Neural progenitor cell (in vitro differentiated cells): ENCODE data around the gene ITGA3. TPM values are rescaled to one million over a fixed set of nuclear protein-coding genes. Genes with fewer than 3 reads are reported as not detected.

Source experiments
- DNase-seq: peaks from one replicate; pipeline ENCODE4 v3.0.0-alpha.2; 2016; ENCODE audit warnings: low spot score
- H2AFZ ChIP-seq: fragments of 200-600 bp; sonication (generic); replicated peaks from 2 replicates; pipeline ENCODE4 v1.6.1; 2016; ENCODE audit warnings: antibody characterized with exemption
- H3F3A ChIP-seq: fragments of 200-600 bp; sonication (generic); 2 replicates; pipeline ENCODE4 v1.6.1; 2016; ENCODE audit warnings: antibody characterized with exemption, low read depth
- H3K27ac ChIP-seq: fragments of 200-600 bp; sonication (generic); 2 replicates; pipeline ENCODE4 v1.5.1; 2016; ENCODE audit warnings: mild to moderate bottlenecking
- H3K27me3 ChIP-seq: fragments of 200-600 bp; sonication (generic); 2 replicates; pipeline ENCODE4 v1.6.1; 2016; ENCODE audit warnings: mild to moderate bottlenecking, moderate library complexity
- H3K36me3 ChIP-seq: fragments of 200-600 bp; sonication (generic); 2 replicates; pipeline ENCODE4 v1.5.1; 2016
- H3K4me1 ChIP-seq: fragments of 200-600 bp; sonication (generic); 2 replicates; pipeline ENCODE4 v1.6.1; 2016; ENCODE audit warnings: mixed run types
- H3K4me2 ChIP-seq: fragments of 200-600 bp; sonication (generic); 2 replicates; pipeline ENCODE4 v1.6.1; 2016
- H3K4me3 ChIP-seq: fragments of 200-600 bp; sonication (generic); 2 replicates; pipeline ENCODE4 v1.5.1; 2016
- H3K79me2 ChIP-seq: fragments of 200-600 bp; sonication (generic); 2 replicates; pipeline ENCODE4 v1.6.1; 2016; ENCODE audit warnings: low read depth
- H3K9ac ChIP-seq: fragments of 200-600 bp; sonication (generic); 2 replicates; pipeline ENCODE4 v1.6.1; 2016
- H3K9me3 ChIP-seq: fragments of 200-600 bp; sonication (generic); 2 replicates; pipeline ENCODE4 v1.5.1; 2016; ENCODE audit warnings: low read depth
- H4K20me1 ChIP-seq: fragments of 200-600 bp; sonication (generic); 2 replicates; pipeline ENCODE4 v1.6.1; 2016; ENCODE audit warnings: low read depth
- H3K27ac Mint-ChIP-seq: 3 replicates; pipeline ENCODE4 v1.8.0; 2021; ENCODE audit warnings: mixed read lengths
- H3K27me3 Mint-ChIP-seq: 2 replicates; pipeline ENCODE4 v1.8.0; 2022; ENCODE audit warnings: low read depth, mild to moderate bottlenecking, inconsistent platforms, moderate library complexity, mixed read lengths; ENCODE audit not compliant: insufficient read depth
- H3K36me3 Mint-ChIP-seq: 3 replicates; pipeline ENCODE4 v1.8.0; 2021; ENCODE audit warnings: mixed read lengths
- H3K4me1 Mint-ChIP-seq: 3 replicates; pipeline ENCODE4 v1.8.0; 2021; ENCODE audit warnings: mixed read lengths
- H3K4me3 Mint-ChIP-seq: 3 replicates; pipeline ENCODE4 v1.8.0; 2021; ENCODE audit warnings: mild to moderate bottlenecking, moderate library complexity, mixed read lengths
- H3K9me3 Mint-ChIP-seq: 3 replicates; pipeline ENCODE4 v1.8.0; 2020; ENCODE audit warnings: mixed read lengths
- CTCF ChIP-seq: fragments of 200-600 bp; sonication (generic); IDR thresholded peaks from 2 replicates; pipeline ENCODE4 v1.5.1; 2017; ENCODE audit warnings: antibody characterized with exemption, mild to moderate bottlenecking
- EZH2 ChIP-seq: fragments of 200-600 bp; sonication (generic); IDR thresholded peaks from 2 replicates; pipeline ENCODE4 v1.6.1; 2017; ENCODE audit warnings: antibody characterized with exemption, mild to moderate bottlenecking, moderate library complexity
- EZH2phosphoT487 ChIP-seq: fragments of 200-600 bp; sonication (generic); IDR thresholded peaks from 2 replicates; pipeline ENCODE4 v1.6.1; 2017; ENCODE audit warnings: antibody characterized with exemption
- total RNA-seq: library from RNA; depleted of rRNA; stranded (reverse); fragments of >200 nt; gene quantifications from 2 replicates; pipeline ENCODE4 v1.2.3, GENCODE V29; 2015; ENCODE audit warnings: low replicate concordance

ITGA3 gene
- total RNA-seq, 1 donor from 2014 or later, result 7.7 TPM

- Histone ChIP-seq H3K36me3 (no peaks in the 10 kb centered on the region), H3K4me1 (peaks cover 9% of the 10 kb centered on the region), H3F3A (peaks cover 30% of the 10 kb centered on the region), H3K27me3 (peaks cover 45% of the 10 kb centered on the region), H3K4me3 (no peak overlapping the region), H3K9ac (no peak overlapping the region), H3K9me3 (no peaks in the 10 kb centered on the region), H3K4me2 (no peak overlapping the region), H3K27ac (no peak overlapping the region), H2AFZ (no peak overlapping the region), H4K20me1 (peaks cover 4% of the 10 kb centered on the region), H3K79me2 (no peaks in the 10 kb centered on the region)
- H3K36me3 Mint-ChIP-seq, result no peaks in the 10 kb centered on the region
- H3K27ac Mint-ChIP-seq, result no peak overlapping the region
- no peaks in the 10 kb centered on the region for H3K9me3 Mint-ChIP-seq
- H3K4me1 Mint-ChIP-seq, result peaks cover 41% of the 10 kb centered on the region
- H3K27me3 Mint-ChIP-seq, result peaks cover 34% of the 10 kb centered on the region
- no peak overlapping the region for H3K4me3 Mint-ChIP-seq
- TF ChIP-seq CTCF, result no peak
- TF ChIP-seq EZH2, result no peak
- TF ChIP-seq EZH2phosphoT487, result no peak
- no peak for DNase-seq
Observed at GRCh38 chr17:50053654-50053960, 2.3 kb upstream of the ITGA3 start.

GRCh38 chr17:50055055-50055425, 870 bp upstream of the ITGA3 start:
- no peak for TF ChIP-seq EZH2phosphoT487
- no peak for TF ChIP-seq EZH2
- no peak for TF ChIP-seq CTCF
- Mint-ChIP-seq H3K27ac (no peak overlapping the region), H3K36me3 (no peaks in the 10 kb centered on the region), H3K4me1 (peaks cover 40% of the 10 kb centered on the region), H3K27me3 (peaks cover 28% of the 10 kb centered on the region), H3K4me3 (peak overlapping the region; percentile 91), H3K9me3 (no peaks in the 10 kb centered on the region)
- Histone ChIP-seq H3K4me3 (peak overlapping the region; percentile 82), H3K9ac (no peak overlapping the region), H3K4me1 (peaks cover 9% of the 10 kb centered on the region), H3K27me3 (peaks cover 50% of the 10 kb centered on the region), H3F3A (peaks cover 30% of the 10 kb centered on the region), H3K36me3 (no peaks in the 10 kb centered on the region), H3K79me2 (no peaks in the 10 kb centered on the region), H3K4me2 (peak overlapping the region; percentile 96), H3K27ac (no peak overlapping the region), H2AFZ (peak overlapping the region; percentile 86), H4K20me1 (peaks cover 4% of the 10 kb centered on the region), H3K9me3 (no peaks in the 10 kb centered on the region)
- DNase-seq, result peak; percentile 26

GRCh38 chr17:50056217-50056960, 479 bp downstream of the ITGA3 start:
- no peaks in the 10 kb centered on the region for H3K36me3 ChIP-seq
- peaks cover 28% of the 10 kb centered on the region for H3K27me3 Mint-ChIP-seq
- no peak overlapping the region for H3K27ac Mint-ChIP-seq
- TF ChIP-seq EZH2, result peak; percentile 68
- peak; percentile 58 for TF ChIP-seq CTCF
- TF ChIP-seq EZH2phosphoT487, result no peak
- H3K4me3 Mint-ChIP-seq, result peak overlapping the region; percentile 91
- peaks cover 32% of the 10 kb centered on the region for H3K4me1 Mint-ChIP-seq
- H3K4me2 ChIP-seq, result peak overlapping the region; percentile 96
- DNase-seq, result peak; percentile 93
- H4K20me1 ChIP-seq, result peaks cover 4% of the 10 kb centered on the region
- H3K27ac ChIP-seq, result no peak overlapping the region
- H3K36me3 Mint-ChIP-seq, result no peaks in the 10 kb centered on the region
- H3K9me3 Mint-ChIP-seq, result no peaks in the 10 kb centered on the region
- peaks cover 9% of the 10 kb centered on the region for H3K4me1 ChIP-seq
- H2AFZ ChIP-seq, result peak overlapping the region; percentile 86
- H3K27me3 ChIP-seq, result peaks cover 50% of the 10 kb centered on the region
- H3K4me3 ChIP-seq, result peak overlapping the region; percentile 82
- no peaks in the 10 kb centered on the region for H3K79me2 ChIP-seq
- no peak overlapping the region for H3K9ac ChIP-seq
- H3F3A ChIP-seq, result peaks cover 30% of the 10 kb centered on the region
- no peaks in the 10 kb centered on the region for H3K9me3 ChIP-seq
